Measurements from ENCODE around the gene RNU1-4.
"Not testable (repeated sequence)": the region's sequence is repeated elsewhere in the genome, so short reads cannot be mapped to it uniquely, and the experiment has no call there.

The RNU1-4 gene

DNA sequence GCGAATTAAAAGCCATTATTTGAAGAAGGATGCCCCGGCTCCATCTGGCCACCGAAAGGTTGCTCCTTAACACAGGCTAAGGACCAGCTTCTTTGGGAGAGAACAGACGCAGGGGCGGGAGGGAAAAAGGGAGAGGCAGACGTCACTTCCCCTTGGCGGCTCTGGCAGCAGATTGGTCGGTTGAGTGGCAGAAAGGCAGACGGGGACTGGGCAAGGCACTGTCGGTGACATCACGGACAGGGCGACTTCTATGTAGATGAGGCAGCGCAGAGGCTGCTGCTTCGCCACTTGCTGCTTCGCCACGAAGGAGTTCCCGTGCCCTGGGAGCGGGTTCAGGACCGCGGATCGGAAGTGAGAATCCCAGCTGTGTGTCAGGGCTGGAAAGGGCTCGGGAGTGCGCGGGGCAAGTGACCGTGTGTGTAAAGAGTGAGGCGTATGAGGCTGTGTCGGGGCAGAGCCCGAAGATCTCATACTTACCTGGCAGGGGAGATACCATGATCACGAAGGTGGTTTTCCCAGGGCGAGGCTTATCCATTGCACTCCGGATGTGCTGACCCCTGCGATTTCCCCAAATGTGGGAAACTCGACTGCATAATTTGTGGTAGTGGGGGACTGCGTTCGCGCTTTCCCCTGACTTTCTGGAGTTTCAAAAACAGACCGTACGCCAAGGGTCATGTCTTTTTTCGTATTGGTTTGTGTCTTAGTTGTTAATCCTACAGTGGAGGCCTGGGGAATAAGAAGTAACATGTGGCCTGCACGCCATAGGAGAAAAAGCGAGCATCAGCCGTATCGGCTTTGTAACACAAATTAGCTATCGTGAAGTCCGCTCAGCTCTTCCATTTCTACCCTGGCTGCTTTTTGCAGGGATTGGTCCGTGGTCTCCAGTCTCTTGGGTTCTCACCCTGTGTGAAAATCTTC lies at the start of gene RNU1-4:
RNU1-4 (plus strand) TSS at position 470 of the 918 bp plus-strand sequence.
- not testable (repeated sequence) for DNase-seq (ENCODE audit: extremely low read depth in 1 of 2, low read depth in 1 of 2)

DNA sequence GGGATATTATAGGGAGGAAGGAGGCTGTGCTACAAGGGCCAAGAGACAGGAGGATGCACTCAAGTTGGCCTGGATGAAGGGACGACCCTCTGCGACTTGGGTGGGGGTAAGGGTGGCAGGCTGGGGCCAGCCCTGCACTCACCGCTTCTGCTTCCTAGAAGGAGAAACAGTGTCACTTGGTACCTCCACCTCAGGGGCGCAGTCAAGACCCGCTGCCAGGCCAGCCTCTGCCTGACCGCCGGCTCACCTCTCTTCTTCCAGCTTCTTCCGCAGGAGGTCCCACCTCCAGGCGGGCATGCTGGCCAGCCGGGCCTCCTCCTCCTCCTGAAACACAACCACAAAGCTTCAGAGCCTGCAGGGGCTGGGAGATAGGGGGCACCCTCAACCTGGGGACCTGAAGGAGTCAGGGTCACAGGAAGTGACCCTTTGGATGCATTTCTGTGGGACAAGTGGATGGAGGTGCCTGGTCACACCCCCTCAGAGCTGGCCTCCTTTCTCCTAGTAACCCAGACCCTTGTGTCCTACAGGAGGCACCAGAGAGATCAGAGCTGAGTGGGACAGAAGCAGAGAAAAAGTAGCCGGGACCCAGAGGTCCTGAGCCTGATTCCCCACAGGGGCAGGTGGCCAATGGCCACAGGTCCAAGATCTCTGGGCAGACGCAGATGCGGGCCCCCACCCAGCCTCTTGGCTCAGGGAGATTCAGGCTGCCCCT lies 49.2 kb upstream of the RNU1-4 start:
- DNase-seq (ENCODE audit: extremely low read depth in 1 of 2, low read depth in 1 of 2) = not testable (repeated sequence)

DNA sequence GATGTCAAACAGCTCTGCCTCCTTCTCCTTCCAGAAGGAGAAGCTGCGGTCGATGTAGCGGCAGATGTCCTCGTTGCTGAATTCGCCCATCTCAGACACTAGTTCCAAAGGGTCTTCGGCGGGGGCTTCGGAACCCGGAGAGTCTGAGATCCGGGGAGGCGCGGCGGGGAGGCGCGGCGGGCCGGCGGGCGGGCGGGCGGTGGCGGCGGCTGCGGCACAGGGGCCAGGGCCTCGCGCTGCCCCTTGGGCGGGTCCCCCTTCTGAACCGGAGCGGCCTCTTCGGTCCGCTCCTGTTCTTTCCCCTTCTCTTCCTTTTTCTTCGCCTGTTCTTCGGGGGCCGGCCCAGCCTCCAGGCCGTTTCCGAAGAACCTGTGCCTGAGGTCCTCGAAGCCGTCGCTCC lies 48.0 kb upstream of the RNU1-4 start:
- not testable (repeated sequence) for DNase-seq (ENCODE audit: extremely low read depth in 1 of 2, low read depth in 1 of 2)

DNA sequence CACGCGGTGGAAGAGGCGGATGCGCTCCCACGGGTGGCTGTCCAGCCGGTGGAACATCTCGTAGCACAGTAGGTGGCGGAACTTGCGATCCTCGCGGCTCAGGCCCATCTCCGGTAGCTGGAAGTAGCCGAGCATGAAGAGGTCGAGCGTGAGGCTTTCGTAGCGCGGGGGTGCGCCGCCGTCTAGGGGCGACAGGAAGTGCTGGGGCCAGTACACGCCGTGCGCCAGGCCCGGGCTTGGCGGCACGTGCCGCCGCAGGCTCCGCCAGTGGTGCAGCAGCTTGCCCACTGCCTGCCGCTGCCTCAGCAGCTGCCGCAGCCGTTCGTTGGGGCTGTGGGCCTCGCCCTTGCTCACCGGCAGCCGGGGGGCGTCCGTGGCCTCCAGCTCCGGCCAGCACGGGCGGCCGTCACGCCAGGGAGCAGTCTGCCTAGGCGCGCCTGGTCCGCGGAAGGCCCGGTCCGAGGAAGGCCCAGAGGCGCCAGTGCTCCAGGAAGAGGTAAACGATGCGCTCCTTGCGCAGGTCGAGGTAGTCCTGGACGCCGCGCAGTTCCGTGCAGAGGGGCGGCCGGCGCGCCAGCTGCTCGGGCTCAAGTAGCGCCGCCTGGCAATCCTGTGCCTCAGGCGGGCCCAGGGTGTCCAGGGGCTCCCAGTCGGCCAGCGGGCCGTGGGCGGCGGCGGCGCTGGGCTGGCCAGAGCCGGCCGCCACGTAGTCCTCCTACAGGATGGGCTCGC lies 47.4 kb upstream of the RNU1-4 start:
- not testable (repeated sequence) for DNase-seq (ENCODE audit: extremely low read depth in 1 of 2, low read depth in 1 of 2)

DNA sequence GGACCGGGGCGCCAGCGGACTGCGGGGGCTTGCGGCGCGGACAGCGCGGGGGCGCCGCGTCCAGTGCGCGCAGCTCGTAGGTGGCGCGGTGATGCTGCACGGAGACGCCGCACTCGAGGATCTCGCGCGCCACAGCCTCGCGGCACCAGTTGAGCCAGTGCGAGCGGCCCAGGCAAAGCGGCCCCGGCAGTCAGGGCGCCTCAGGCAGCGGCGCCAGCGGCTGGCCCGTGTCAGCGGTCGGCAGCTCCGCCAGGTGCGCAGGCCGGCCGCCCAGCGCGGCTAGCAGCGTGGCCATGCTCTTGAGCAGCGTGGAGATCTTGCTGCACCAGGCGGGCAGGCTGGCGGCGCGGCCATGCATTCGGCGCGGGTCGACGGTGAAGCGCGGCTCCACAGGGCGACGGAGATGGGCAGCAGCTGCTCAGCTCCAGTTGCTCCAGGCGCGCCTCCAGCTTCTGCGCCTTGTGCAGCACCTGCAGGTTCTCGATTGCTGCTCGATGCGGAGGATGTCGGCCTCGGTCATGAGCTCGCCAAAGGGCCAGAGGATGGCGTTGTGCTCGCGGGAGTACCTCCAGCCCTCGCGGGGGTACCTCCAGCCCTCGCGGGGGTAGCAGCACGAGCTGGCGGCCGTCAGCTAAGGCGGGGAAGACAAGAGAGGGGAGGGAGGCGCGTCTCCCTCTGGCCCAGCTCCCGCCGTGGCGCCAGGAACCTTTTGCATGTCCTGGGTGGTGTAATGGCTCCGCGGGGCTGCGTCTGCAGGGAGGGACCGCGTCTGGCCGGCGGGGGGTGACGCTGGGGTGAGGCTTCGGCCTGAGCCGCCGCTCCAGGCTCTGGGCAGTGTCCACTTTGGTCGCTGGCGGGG lies 46.6 kb upstream of the RNU1-4 start:
- DNase-seq (ENCODE audit: extremely low read depth in 1 of 2, low read depth in 1 of 2) = not testable (repeated sequence)

DNA sequence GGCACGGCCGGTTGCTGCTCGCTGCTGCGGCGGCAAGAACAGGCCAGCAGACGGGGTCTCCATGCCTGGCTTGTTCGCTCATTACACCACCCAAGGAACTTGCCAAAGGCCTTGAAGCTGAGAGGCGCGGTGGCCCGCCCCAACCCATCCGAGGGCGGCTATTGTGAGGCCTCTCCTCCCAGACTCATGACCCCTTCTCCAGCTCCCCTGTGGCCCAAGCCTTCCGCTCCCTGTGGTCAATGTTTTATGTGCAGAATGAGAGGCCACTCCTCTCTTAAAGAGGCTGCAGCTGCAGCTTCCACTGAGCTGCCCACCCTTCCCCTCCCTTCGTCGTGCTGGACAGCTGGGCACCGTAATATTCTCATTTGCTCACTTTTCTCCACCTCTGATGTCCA lies 46.0 kb upstream of the RNU1-4 start:
- not testable (repeated sequence) for DNase-seq (ENCODE audit: extremely low read depth in 1 of 2, low read depth in 1 of 2)

DNA sequence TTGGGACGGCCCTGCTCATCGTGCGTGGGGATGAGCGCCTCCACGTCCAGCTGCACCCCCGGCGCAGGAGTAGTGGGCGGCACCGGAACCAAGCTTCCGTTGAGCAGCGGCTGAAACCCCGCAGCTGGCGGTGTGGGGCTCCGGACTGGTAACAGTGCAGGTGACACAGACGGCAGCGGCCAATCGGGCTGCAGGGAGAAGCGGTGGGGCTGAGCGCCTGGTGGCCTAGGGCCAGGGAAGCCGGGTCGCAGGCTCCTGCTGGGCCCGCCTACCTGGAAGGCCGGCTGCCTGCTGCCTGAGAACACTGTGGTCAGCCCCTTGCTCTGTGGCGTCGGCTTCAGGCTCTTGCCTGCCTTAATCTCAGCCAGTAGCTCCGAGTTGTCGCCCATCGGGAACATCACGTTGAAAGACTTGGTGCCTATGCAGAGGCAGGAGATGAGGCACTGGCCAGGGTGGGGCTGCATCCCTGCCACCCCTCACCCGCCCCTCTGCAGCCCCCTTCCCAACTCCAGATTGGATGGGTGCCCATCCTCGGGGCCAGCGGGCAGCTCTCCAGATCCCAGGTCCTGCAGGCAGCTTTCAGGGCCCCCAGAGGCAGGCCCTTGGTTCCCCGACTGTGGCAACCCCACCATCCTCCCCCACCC lies 43.7 kb upstream of the RNU1-4 start:
- DNase-seq (ENCODE audit: extremely low read depth in 1 of 2, low read depth in 1 of 2) = not testable (repeated sequence)

DNA sequence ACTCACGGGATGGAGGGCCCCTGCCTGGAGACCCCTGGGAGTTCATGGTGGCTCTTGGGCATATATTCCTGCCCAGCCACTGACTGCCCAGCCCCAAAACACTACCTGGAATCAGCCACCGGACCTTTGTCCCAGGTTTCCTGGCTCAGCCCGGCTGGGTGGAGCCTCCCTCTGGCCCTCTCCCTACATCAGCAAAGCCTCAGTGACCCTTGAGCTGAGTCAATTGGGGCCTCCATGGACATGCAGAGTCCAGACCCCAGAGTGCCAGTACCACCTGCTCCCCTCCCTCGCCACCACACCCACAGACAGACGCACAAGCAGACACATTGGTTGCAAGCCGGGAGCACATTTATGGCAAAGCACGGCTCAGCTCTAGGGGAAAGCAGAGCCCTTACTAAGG lies 43.2 kb upstream of the RNU1-4 start:
- DNase-seq (ENCODE audit: extremely low read depth in 1 of 2, low read depth in 1 of 2) = not testable (repeated sequence)

DNA sequence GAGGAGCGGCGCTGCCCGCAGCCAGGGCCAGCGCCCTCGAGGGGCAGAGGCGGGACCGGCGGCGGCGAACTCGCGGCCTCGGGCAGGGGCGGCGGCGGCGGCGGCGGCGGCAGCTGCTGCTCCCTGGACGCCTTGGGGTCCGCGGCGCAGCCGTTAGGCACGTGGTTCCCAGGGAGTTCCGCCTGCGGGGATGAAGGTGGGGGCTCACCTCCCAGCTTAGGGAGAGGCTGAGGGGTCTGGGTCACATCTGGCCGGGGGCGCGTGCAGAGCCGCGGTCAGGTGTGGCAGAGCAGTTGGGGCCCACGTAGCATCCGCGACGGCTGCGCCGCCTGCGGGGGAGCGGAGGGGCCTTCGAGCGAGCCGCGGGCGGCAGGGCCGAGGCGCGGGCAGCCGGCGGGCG lies 40.9 kb upstream of the RNU1-4 start:
- not testable (repeated sequence) for DNase-seq (ENCODE audit: extremely low read depth in 1 of 2, low read depth in 1 of 2)

DNA sequence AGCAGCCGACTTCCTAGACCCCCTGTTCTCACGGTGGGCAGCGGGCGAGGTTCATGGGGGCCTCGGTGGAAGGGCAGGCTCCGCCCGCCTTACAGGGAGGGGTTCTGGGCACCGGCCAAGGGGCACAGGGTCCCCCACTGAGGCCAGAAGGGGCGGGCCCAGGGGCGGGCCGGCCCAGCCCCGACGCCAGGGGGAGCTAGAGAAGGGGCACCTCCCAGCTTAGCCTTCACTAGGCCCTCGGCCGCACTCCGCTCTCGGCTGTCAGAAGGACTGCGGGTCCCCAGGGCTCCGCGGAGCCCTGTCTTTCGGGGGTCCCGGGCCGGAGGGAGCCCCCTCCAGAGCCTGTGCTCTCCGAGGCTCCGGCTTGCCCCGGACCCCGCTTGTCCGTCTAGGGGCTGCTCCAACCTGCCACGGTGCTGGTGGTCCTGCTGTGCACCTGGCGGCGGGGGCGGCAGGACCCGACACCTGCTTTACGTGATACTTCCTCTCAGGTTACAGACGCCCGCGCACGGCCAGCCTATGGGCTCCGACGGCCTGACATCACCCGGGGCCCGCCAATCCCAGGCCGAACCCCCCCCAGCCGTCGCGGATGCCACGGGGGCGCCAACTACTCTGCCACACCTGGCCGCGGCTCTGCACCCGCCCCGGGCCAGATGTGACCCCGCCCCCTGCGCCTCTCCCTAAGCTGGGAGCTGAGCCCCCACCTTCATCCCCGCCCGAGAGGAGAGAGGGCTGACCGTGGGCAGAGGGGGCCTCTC lies 40.0 kb upstream of the RNU1-4 start:
- not testable (repeated sequence) for DNase-seq (ENCODE audit: extremely low read depth in 1 of 2, low read depth in 1 of 2)

DNA sequence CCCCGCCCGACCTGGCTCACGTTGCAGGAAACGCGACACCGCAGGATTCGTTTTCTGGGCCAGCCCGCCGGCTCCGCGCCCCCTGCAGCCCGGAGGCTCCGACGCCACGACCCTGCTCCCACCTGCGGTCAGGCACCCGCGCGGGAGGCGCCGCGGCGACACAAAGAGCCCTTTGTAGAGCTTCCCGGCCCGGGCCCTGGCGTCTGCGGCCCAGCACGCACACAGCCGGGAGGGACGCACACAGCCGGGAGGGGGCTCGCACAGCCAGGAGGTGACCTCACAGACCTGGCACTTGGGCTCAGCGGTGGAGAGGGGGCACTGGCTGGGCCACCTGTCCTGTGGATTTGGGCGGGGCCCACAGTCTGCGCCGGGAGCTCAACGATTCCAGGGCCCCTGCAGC lies 39.1 kb upstream of the RNU1-4 start:
- DNase-seq (ENCODE audit: extremely low read depth in 1 of 2, low read depth in 1 of 2) = not testable (repeated sequence)

DNA sequence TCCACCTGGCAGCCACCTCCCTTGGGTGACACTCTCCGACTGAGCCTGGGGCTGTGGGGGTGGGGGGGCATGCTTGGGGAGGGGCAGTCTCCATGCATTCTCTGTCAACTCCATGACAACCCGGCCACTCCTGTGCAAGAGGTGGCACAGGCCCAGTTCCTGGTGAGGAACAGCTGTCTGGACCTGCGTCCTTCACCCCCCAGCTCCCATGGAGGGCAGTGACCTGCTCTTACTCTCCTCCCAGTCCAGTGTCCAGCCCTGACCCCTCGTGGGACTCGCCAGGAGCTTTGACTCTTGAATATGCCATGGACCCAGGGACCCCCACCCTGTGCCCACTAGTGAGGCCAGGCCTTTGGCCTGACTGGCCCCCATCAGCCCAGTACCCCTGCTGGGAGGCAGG lies 38.0 kb upstream of the RNU1-4 start:
- DNase-seq (ENCODE audit: extremely low read depth in 1 of 2, low read depth in 1 of 2) = not testable (repeated sequence)

DNA sequence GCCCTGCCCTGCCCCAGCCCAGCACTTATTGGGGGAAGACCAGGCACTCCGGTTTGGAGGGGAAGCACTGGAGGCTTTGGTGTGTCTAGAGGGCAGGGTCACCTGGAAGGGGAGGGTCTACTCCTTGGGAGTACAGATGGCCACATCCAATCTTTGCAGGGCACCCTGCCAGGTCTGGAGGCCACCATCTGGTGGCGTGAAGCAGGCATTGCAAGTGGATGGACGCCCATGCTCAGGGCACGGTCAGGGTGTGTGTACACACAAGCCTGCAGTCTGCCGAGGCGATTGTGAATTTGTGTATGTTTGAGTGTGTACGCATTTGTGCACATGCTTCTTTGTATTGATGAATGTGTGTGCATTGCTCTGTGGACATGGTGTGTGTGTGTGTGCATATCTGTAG lies 37.2 kb upstream of the RNU1-4 start:
- not testable (repeated sequence) for DNase-seq (ENCODE audit: extremely low read depth in 1 of 2, low read depth in 1 of 2)

DNA sequence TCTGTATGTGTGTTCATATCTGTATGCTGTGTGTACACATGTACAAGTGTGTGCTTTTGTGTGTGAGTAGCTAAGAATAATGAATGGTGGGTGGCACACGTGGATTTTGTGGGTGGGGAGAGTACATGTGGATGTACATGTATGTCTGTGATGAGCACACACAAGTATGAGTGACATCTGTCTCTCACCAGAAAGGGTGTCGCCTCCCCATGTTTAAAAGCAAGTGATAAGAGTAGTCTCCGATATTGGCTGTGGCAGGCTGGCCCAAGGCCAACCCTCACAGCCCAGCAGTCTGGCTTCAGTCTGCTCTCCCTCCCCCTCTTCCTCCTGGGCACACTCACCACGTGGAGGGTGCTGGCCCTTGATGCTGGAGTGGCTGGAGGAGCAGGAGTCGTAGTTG lies 36.7 kb upstream of the RNU1-4 start:
- not testable (repeated sequence) for DNase-seq (ENCODE audit: extremely low read depth in 1 of 2, low read depth in 1 of 2)

DNA sequence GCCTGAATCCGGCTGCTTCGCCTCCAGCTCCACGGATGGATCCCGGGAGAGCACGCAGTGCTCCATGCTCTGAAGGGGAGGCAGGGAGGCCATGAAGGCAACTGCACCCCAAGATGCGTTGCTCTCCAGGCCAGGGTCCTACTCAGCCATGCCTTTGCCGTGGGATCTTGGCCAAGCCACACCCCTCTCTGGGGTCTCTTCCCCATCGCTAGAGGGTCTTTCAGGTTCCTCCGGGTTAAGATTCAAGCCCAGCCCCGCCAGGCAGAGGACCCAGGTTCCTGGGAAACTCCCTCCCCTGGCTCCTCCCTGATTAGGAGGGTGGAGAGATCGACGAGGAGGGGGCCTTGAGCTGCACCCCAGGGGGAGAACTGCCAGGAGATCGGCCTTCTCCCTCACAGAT lies 36.2 kb upstream of the RNU1-4 start:
- not testable (repeated sequence) for DNase-seq (ENCODE audit: extremely low read depth in 1 of 2, low read depth in 1 of 2)

DNA sequence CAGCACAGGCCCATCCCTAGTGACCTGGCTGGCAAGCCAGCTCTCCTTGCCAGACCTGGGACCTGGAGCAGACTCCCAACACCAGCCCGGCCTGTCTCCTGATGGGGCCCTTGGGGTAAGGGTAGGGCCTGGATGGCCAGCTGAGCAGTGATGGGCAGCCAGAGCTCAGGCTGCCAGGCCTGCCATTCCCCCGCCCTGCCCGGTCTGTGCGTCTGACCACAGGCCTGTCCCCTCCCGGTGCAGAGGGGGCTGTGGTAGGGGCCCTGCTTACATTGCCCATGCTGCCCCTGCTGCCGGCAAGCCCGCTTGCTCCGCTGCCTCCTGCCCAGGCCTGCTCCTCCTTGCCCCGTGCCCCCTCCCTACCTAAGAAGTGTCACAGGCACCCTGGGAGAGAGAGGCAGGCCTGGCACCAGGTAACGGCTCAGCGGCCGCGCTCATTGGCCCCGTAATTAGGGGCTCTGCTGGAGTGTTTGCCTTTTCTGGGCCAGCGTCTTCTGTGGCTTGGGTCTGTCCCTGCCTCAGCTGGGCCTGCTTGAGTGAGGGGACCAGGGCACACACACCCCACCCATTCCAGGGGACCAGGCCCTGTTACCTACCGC lies 35.7 kb upstream of the RNU1-4 start:
- DNase-seq (ENCODE audit: extremely low read depth in 1 of 2, low read depth in 1 of 2) = not testable (repeated sequence)

DNA sequence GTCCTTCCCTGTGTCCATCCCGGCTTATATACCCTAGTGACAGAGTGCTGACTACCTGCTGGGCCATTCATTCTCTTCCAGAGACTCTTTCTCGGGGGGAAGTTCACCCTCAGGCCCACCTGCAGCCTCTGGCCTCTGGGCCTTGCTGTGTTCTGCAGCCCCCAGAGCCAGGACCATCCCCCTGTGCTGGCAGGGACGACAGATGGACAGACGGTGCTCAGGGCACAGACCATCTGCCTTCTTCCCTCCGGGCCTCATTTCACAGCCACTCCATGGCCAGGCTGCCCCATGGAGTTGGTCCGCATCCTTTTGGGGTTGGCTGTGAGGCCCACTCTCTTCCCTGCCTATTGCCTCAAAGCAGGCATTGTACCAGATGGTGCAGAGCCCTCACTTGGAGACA lies 34.0 kb upstream of the RNU1-4 start:
- not testable (repeated sequence) for DNase-seq (ENCODE audit: extremely low read depth in 1 of 2, low read depth in 1 of 2)

Measured in activated CD8-positive, alpha-beta memory T cell treated with anti-CD3 and anti-CD28 coated beads for 1 hour (primary cell).